Thyroid gland (tissue), 4 donors: ENCODE results near the gene ENDOG.

ENCODE experiments used
- CTCF ChIP-seq, 6 experiments: fragments of 200-600 bp in 3 of 6; fragments of 450-650 bp in 3 of 6; sonication (generic) in 3 of 6; IDR thresholded peaks; one replicate each; pipeline ENCODE4 v1.5.1; 2016 to 2019; ENCODE audit warnings: antibody characterized with exemption in 6 of 6, mild to moderate bottlenecking in 2 of 6, inconsistent platforms in 1 of 6, moderate library complexity in 1 of 6
- POLR2A ChIP-seq, 2 donors: fragments of 450-650 bp; IDR thresholded peaks; one replicate each; pipeline ENCODE4 v1.6.1; 2017; ENCODE audit warnings: antibody characterized with exemption in 2 of 2, mild to moderate bottlenecking in 2 of 2, moderate library complexity in 1 of 2

- no peak for TF ChIP-seq CTCF (IDR thresholded peaks at IDR 0.05)
- TF ChIP-seq POLR2A (IDR thresholded peaks at IDR 0.05), result no peak
These were observed 43.2 kb downstream of the ENDOG start for GRCh38 chr9:128861501-128861900.
